Measurements from ENCODE around the gene RNF223. TPM values are rescaled to one million over a fixed set of nuclear protein-coding genes. Genes with fewer than 3 reads are reported as not detected.
A peak's percentile ranks its signal among the peaks of the same experiment; 100 is the strongest.

The RNF223 gene
- total RNA-seq, 1 donor from 2014 or later: not detected

DNA sequence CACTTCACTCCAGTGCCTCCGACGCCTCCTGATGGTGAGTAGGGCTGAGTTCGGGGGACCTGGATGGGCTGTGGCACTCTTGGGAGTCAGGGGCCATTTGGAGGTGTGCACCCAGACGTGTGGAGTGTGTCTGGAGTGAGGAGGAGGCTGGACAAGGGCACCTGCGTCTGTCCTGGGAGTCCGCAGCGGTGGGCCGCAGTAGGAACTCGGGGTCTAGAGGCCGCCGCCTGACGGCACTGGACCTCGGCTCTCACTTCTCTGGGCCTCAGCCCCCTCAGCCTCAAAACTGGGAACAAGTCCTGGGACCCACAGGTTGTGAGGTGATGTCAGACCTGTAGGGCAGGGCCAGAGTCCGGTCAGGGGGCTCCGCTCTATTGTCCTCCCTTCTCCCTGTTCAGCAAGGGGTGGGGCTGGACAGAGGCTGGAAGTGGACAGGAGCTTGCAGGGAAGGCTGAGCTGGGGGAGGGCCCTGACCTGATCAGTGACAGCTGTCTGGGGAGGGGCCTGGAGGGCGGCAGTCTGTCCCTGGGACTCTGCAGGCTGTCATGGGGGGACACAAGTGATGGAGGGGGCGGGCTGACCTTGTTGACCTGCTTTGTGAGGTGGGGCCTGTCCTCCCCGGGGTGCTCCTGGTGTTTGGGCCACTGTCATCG is 38.7 kb downstream of the RNF223 start:
- DNase-seq (ENCODE audit: low read depth, low spot score): no peak
- peaks cover 22% of the 10 kb centered on the region for H3K4me1 Mint-ChIP-seq
- H3K36me3 Mint-ChIP-seq (ENCODE audit: low read depth): no peaks in the 10 kb centered on the region
- no peaks in the 10 kb centered on the region for H3K9me3 Mint-ChIP-seq
- H3K27me3 Mint-ChIP-seq (ENCODE audit: low read depth): peaks cover 24% of the 10 kb centered on the region
- H3K4me3 Mint-ChIP-seq: peak overlapping the region; percentile 70
- H3K27ac Mint-ChIP-seq (ENCODE audit: unreplicated experiment): no peak overlapping the region
- TF ChIP-seq, protein P1, sequence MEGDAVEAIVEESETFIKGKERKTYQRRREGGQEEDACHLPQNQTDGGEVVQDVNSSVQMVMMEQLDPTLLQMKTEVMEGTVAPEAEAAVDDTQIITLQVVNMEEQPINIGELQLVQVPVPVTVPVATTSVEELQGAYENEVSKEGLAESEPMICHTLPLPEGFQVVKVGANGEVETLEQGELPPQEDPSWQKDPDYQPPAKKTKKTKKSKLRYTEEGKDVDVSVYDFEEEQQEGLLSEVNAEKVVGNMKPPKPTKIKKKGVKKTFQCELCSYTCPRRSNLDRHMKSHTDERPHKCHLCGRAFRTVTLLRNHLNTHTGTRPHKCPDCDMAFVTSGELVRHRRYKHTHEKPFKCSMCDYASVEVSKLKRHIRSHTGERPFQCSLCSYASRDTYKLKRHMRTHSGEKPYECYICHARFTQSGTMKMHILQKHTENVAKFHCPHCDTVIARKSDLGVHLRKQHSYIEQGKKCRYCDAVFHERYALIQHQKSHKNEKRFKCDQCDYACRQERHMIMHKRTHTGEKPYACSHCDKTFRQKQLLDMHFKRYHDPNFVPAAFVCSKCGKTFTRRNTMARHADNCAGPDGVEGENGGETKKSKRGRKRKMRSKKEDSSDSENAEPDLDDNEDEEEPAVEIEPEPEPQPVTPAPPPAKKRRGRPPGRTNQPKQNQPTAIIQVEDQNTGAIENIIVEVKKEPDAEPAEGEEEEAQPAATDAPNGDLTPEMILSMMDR (conservative IDR thresholded peaks at IDR 0.05): no peak

- Mint-ChIP-seq H3K27me3 (ENCODE audit: low read depth) (peaks cover 19% of the 10 kb centered on the region), H3K9me3 (no peaks in the 10 kb centered on the region)
Measured at GRCh38 chr1:1034439-1034781, 39.7 kb downstream of the RNF223 start.

DNA sequence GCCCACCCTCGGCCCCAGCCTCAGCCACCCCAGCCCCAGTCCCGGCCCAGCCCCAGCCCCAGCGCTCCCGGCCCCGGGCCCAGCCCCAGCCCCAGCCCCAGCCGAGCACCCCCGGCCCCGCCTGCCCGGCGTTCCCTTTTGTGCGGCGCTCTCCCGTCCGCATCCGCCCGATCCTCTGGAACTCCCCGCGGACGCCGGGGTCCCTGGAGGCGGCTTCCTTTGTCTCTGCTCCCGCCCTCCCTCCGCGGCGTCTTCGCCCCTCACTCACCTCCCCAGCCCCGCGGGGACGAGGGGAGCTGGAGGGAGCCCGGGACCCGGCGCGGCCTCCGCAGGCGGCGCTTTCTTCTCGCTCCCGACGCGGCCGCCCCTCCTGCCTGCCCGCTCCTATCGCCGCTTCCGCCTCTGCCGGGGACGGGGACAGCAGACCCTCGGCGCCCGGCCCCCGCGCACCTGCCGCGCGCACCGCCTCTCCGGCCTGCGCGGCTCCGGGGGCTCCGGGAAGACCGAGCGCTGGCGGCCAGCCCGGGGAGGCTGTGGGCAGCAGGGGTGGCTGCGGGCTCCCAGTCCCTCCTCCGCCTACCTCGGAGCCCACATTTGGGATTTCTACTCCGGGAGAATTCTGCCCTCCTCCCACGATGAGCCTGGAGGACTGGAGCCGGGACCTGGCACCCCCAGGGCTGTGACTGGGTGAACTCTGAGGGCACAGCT is 40.2 kb downstream of the RNF223 start:
- peak; percentile 28 for DNase-seq (ENCODE audit: low read depth, low spot score)
- no peak overlapping the region for H3K27ac Mint-ChIP-seq (ENCODE audit: unreplicated experiment)
- peaks cover 15% of the 10 kb centered on the region for H3K4me1 Mint-ChIP-seq
- H3K9me3 Mint-ChIP-seq: no peaks in the 10 kb centered on the region
- TF ChIP-seq, protein P1 (conservative IDR thresholded peaks at IDR 0.05): no peak
- H3K4me3 Mint-ChIP-seq: no peak overlapping the region
- H3K27me3 Mint-ChIP-seq (ENCODE audit: low read depth): peaks cover 14% of the 10 kb centered on the region
- H3K36me3 Mint-ChIP-seq (ENCODE audit: low read depth): no peaks in the 10 kb centered on the region

More at GRCh38 chr1:1034439-1034781, 39.7 kb downstream of the RNF223 start:
- Mint-ChIP-seq H3K4me1 (peaks cover 16% of the 10 kb centered on the region), H3K36me3 (ENCODE audit: low read depth) (no peaks in the 10 kb centered on the region), H3K4me3 (peak overlapping the region; percentile 71), H3K27ac (ENCODE audit: unreplicated experiment) (no peak overlapping the region)
- TF ChIP-seq, protein P1 (conservative IDR thresholded peaks at IDR 0.05): no peak
- DNase-seq (ENCODE audit: low read depth, low spot score): no peak

GRCh38 chr1:1033009-1033587 is 41.0 kb downstream of the RNF223 start:
- peaks cover 7% of the 10 kb centered on the region for H3K27me3 Mint-ChIP-seq (ENCODE audit: low read depth)
- peak overlapping the region; percentile 69 for H3K4me3 Mint-ChIP-seq
- H3K4me1 Mint-ChIP-seq: peaks cover 11% of the 10 kb centered on the region
- H3K9me3 Mint-ChIP-seq: no peaks in the 10 kb centered on the region
- TF ChIP-seq, protein P1 (conservative IDR thresholded peaks at IDR 0.05): peak; percentile 84
- no peaks in the 10 kb centered on the region for H3K36me3 Mint-ChIP-seq (ENCODE audit: low read depth)
- H3K27ac Mint-ChIP-seq (ENCODE audit: unreplicated experiment): no peak overlapping the region
- DNase-seq (ENCODE audit: low read depth, low spot score): peak; percentile 92

DNA sequence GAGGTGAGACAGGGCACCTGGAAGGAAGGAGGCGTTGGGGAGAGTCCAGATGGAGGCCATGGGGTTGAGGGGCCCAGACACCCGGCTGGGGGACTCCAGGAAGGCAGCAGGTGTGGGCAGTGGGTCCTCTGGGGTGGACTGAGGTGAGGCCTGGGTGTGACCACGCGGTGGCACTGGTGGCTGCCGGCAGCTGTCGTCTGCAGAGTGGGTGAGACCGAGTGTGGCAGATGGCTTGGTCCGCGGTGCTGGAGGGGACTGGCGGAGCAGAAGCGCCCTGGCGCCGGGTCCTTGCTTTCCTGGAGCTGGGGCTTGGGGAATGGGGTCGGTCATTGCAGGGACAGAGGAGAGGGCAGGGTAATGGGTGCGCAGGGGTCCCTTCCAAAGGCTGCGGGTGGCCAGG is 41.7 kb downstream of the RNF223 start:
- no peaks in the 10 kb centered on the region for H3K9me3 Mint-ChIP-seq
- TF ChIP-seq, protein P1 (conservative IDR thresholded peaks at IDR 0.05): no peak
- peaks cover 11% of the 10 kb centered on the region for H3K4me1 Mint-ChIP-seq
- no peaks in the 10 kb centered on the region for H3K36me3 Mint-ChIP-seq (ENCODE audit: low read depth)
- peak overlapping the region; percentile 77 for H3K4me3 Mint-ChIP-seq
- peak; percentile 38 for DNase-seq (ENCODE audit: low read depth, low spot score)
- H3K27me3 Mint-ChIP-seq (ENCODE audit: low read depth): peaks cover 4% of the 10 kb centered on the region
- H3K27ac Mint-ChIP-seq (ENCODE audit: unreplicated experiment): peak overlapping the region; percentile 86

Measured in neural crest cell (in vitro differentiated cells).